ENCODE measurements around the gene DGKA. TPM values are rescaled to one million over a fixed set of nuclear protein-coding genes. Genes with fewer than 3 reads are reported as not detected.
"Not testable (repeated sequence)": the region's sequence is repeated elsewhere in the genome, so short reads cannot be mapped to it uniquely, and the experiment has no call there.

Gene DGKA
- polyA plus RNA-seq, 4 donors: 13.9 to 23.4 (median 20.0) TPM

DNA sequence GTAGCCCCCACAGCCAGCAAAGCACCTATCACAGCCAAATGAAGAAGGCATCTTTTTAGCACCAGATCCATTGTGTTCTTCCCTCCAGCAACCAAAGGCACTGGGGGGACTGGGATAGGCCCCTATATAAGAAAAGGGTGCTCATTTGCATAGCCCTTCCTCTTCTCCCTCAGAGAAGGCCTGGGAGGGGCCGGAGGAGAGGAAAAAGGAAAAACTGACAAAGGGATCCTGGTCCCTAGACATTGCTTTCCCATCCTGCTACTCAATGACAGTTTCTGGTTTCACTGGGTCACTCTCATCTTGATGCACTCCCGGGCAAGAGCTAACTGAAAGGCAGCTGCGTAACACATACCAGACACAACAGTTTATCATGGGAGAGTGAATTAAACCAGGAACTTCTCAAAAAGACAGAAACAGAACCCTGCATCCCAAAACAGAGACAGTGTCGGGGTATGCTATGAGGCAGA, 35.0 kb downstream of the DGKA start, which contains the start of gene PMEL:
Gene PMEL, minus strand, starts transcription at position 102 of the 467 bp plus-strand sequence. Its CDS starts 31 bp downstream, at position 71.
- DNase-seq (ENCODE audit: low read depth in 4 of 4, low spot score in 3 of 4): no peak

DNA sequence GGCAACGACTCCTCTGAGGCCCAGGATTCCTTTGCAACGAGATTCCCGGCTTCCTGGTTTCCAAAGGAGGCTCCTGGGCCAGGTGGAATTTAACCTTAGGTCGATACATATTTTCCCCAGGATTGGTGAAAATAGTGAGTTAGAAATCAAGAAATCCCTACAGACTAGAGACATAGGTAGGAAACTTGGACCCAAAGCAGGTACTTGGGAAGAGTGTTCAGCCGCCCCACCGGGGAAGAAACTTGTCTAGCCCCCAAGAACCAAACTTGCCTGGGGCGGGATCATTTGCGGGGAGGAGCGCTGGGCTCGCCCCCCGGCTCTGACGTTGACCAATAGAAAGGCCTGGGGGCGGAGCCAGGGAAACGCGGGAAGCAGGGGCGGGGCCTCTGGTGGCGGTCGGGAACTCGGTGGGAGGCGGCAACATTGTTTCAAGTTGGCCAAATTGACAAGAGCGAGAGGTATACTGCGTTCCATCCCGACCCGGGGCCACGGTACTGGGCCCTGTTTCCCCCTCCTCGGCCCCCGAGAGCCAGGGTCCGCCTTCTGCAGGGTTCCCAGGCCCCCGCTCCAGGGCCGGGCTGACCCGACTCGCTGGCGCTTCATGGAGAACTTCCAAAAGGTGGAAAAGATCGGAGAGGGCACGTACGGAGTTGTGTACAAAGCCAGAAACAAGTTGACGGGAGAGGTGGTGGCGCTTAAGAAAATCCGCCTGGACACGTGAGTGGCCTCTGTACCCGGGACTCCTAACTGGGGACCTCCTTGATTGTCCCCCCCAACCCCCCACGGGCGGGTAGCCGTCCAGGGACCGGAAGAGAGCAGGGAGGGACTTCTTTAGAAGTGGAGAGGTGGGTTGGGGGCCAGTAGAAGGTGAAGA, 35.7 kb downstream of the DGKA start, which contains the start of gene CDK2:
Gene CDK2, plus strand, starts transcription at position 423 of the 874 bp plus-strand sequence. Its CDS starts 179 bp downstream, at position 602.
- peak; percentile 80 to 85 (median 83) for DNase-seq (ENCODE audit: low read depth in 4 of 4, low spot score in 3 of 4)

- DNase-seq (ENCODE audit: low read depth in 4 of 4, low spot score in 3 of 4): no peak
Observed at GRCh38 chr12:55969356-55969755, 38.4 kb downstream of the DGKA start.

DNA sequence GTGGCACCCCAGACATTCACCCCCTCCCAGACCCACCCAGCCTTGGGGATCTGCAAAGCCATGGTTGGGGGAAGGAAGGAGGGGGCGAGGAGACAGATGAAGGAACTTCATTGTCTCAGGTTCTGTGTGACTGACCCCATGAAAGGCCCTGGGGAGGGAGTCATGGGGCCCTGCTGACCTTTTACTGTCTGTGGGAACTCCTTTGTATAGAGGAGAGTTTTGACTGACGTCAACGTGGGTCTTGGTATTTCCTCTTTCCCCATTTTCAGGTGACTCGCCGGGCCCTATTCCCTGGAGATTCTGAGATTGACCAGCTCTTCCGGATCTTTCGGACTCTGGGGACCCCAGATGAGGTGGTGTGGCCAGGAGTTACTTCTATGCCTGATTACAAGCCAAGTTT, 39.8 kb downstream of the DGKA start:
- DNase-seq (ENCODE audit: low read depth in 4 of 4, low spot score in 3 of 4): no peak

- no peak for DNase-seq (ENCODE audit: low read depth in 4 of 4, low spot score in 3 of 4)
Observed at GRCh38 chr12:55972042-55972441, 41.1 kb downstream of the DGKA start.

DNA sequence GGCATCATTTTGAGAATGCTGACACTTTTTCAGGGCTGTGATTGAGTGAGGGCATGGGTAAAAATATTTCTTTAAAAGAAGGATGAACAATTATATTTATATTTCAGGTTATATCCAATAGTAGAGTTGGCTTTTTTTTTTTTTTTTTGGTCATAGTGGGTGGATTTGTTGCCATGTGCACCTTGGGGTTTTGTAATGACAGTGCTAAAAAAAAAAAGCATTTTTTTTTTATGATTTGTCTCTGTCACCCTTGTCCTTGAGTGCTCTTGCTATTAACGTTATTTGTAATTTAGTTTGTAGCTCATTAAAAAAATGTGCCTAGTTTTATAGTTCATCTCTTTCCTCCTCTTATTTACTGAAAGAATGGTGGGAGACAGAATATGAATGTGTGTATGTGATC, 41.5 kb downstream of the DGKA start:
- DNase-seq (ENCODE audit: low read depth in 4 of 4, low spot score in 3 of 4): no peak

DNA sequence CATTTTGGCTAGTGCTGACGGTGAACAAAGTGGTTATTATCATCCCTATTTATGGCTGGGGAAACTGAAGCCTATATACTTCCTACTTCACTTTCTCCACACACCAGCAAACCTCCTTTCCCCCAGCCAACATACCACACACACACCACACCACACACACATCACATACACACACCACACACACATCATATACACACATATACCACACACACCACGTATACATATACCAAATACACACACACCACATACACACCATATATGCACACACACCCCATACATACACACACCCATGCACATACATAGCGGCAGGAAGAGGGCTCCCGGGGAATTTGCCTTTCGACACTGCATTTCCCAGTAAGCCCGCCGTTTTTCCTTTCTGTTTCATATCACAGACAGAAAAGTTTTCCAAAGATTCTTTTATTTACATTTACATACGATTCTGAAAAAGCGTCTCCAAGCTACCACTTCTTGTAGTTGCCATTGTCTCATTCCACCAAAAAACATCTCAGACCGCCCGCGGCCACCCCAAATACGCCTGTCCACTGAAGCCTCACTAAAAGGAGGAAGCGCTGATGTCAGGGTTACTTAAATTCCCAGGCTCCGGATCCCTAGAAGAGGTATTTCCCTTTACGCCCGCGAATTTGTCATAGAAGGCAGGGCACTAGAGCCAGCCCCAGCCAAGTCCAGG, 42.1 kb downstream of the DGKA start:
- DNase-seq (ENCODE audit: low read depth in 4 of 4, low spot score in 3 of 4): no peak

DNA sequence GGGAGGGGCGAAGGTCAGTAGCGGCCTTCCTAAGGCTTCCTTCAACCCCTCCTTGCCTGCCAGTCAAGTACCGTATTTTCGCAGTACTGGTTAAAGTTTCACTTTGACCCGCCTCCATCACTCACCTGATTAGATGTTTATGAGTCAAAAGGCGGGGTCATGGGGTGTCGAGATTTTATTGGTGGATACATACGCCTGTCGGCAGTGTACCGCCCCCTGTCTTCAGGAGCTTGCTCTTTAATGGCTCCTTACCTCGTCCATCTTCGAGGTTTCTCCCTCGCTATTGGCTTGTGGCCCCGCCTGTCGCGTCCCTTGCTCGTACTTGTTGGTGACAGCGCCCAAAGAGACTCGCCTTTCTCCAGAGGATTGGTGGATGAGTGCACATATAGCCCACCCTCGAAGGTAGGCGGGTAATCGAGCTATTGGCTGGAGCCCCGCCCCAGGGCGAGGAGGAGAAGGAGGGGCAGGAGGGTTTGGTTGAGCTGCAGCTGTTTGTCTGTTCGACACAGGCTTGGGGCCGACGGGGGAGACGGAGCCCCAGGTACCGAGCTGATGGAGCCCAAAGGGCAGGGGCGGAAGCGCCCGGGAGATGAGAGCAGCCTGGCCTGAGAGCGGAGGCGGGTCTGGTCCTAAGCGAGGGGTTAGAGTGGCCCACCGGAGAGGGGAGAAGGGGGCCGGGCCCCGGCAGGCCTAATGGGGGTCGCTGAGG, 42.8 kb downstream of the DGKA start, which contains the start of gene RAB5B:
Gene RAB5B, plus strand, starts transcription at position 480 of the 709 bp plus-strand sequence. CDS start 12,883 bp downstream, outside the sequence.
- peak; percentile 98 to 100 (median 99) for DNase-seq (ENCODE audit: low read depth in 4 of 4, low spot score in 3 of 4)

- DNase-seq (ENCODE audit: low read depth in 4 of 4, low spot score in 3 of 4): peak in 1 of 4 donors; percentile 41
Observed at GRCh38 chr12:55974308-55974730, 43.4 kb downstream of the DGKA start.

GRCh38 chr12:55978393-55978792, 47.4 kb downstream of the DGKA start:
- no peak for DNase-seq (ENCODE audit: low read depth in 4 of 4, low spot score in 3 of 4)

GRCh38 chr12:55979069-55979468, 48.1 kb downstream of the DGKA start:
- DNase-seq (ENCODE audit: low read depth in 4 of 4, low spot score in 3 of 4): no peak

GRCh38 chr12:55981882-55982281, 50.9 kb downstream of the DGKA start:
- not testable (repeated sequence) for DNase-seq (ENCODE audit: low read depth in 4 of 4, low spot score in 3 of 4)

- DNase-seq (ENCODE audit: low read depth in 4 of 4, low spot score in 3 of 4): no peak
Observed at GRCh38 chr12:55982319-55982936, 51.5 kb downstream of the DGKA start.

- no peak for DNase-seq (ENCODE audit: low read depth in 4 of 4, low spot score in 3 of 4)
Observed at GRCh38 chr12:55983232-55983842, 52.4 kb downstream of the DGKA start.

DNA sequence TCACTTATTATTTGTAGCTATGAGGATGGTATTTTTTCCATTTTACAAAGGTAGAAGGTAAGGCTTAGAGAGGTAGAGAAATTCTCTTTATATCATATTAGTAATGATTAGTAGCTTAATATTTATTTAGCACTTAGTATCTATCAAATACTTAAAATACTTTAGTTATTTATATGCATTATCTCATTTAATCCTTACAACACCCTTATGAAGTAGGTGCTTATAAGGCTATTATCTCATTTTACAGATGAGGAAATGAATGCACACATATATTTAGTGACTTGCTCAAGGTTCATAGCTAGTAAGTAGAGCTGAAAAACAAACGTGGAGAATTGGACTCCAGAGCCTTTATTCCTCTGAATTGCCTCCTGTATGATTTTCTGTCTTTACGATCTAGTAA, 53.9 kb downstream of the DGKA start:
- DNase-seq (ENCODE audit: low read depth in 4 of 4, low spot score in 3 of 4): no peak

GRCh38 chr12:55985341-55985740, 54.4 kb downstream of the DGKA start:
- no peak for DNase-seq (ENCODE audit: low read depth in 4 of 4, low spot score in 3 of 4)

DNA sequence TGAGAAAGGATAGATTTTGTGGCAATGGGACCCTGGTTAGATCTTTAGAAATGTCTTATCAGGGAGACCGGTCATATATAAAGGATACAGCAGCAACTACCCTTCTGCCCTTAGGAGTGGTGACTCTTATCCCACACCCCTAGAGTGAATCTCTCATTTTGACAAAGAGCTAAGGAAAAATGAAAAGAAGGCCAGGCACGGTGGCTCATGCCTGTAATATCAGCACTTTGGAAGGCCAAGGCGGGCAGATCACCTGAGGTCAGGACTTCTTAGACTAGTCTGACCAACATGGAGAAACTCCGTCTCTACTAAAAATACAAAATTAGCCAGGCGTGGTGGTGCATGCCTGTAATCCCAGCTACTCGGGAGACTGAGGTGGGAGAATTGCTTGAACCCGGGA, 55.0 kb downstream of the DGKA start:
- DNase-seq (ENCODE audit: low read depth in 4 of 4, low spot score in 3 of 4): not testable (repeated sequence)

GRCh38 chr12:55991110-55991509, 60.1 kb downstream of the DGKA start:
- no peak for DNase-seq (ENCODE audit: low read depth in 4 of 4, low spot score in 3 of 4)

DNA sequence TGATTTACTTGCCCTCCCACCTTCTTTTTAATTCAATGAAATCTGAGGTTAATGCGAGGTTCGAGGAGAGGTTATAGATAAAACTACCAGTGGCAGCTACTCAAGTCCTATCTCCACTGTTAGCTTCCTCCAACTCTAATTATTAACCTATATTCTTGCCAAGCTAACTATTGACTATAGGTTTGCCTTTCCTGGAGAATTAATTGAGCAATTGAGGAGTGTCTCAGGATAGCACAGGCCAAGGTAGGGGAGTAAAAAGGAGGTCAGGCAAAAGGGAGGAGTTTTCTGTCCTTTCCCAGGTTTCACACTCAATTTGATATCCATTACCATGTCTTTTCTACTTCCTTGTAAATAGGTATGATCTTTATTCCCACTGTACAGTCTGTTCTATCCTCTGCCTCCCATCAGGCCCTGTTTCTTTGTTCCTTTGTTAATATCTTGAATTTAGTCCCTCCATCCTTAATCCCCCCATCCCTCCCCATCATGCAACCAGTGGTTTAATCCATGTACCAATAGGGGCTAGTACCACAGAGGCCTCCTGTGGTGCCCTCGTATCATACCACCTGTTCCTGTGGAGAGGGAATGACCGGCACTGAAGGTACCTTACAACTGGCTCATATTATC, 62.4 kb downstream of the DGKA start:
- DNase-seq (ENCODE audit: low read depth in 4 of 4, low spot score in 3 of 4): no peak
